PC-9 (cell line): ENCODE measurements around the gene SMARCA2. TPM values are rescaled to one million over a fixed set of nuclear protein-coding genes. Genes with fewer than 3 reads are reported as not detected.

Experiments
- BruUV-seq: library from RNA; stranded (reverse); fragments of 400-500 nt; replicated peaks from 2 replicates; lab custom pipeline; 2021; lab: Mats Ljungman, UMichigan
- CTCF ChIA-PET: fragments of 300-600 bp; sonication (Branson Sonifier 250); formaldehyde crosslinking; loops from one replicate; lab custom pipeline; 2022; ENCODE audit warnings: antibody characterized with exemption; lab: Charles Lee
- POLR2A ChIA-PET: fragments of 300-600 bp; sonication (Branson Sonifier 250); formaldehyde crosslinking; loops from one replicate; lab custom pipeline; 2022; ENCODE audit warnings: antibody characterized with exemption; ENCODE audit not compliant: unreplicated experiment; lab: Charles Lee
- DNase-seq, 2 experiments: peaks; one replicate each; pipeline versions ENCODE4 v3.0.0 to v3.0.0-alpha.2; 2015 to 2022; ENCODE audit warnings: mixed read lengths in 1 of 2
- H2AFZ ChIP-seq: fragments of 200-600 bp; sonication (generic); 2 replicates; pipeline ENCODE4 v1.8.1; 2017; ENCODE audit warnings: antibody characterized with exemption
- H3F3A ChIP-seq: fragments of 200-600 bp; sonication (generic); 2 replicates; pipeline ENCODE4 v1.8.1; 2017; ENCODE audit warnings: antibody characterized with exemption, mild to moderate bottlenecking, low read depth; ENCODE audit not compliant: insufficient read depth
- H3K27ac ChIP-seq: fragments of 200-600 bp; sonication (generic); 2 replicates; pipeline ENCODE4 v1.6.1; 2016; ENCODE audit warnings: mixed run types
- H3K27me3 ChIP-seq: fragments of 200-600 bp; sonication (generic); 2 replicates; pipeline ENCODE4 v1.6.1; 2016; ENCODE audit warnings: low read depth, mixed run types; ENCODE audit not compliant: insufficient read depth
- H3K36me3 ChIP-seq: fragments of 200-600 bp; sonication (generic); 2 replicates; pipeline ENCODE4 v1.6.1; 2016; ENCODE audit warnings: low read depth, mixed run types
- H3K4me1 ChIP-seq: fragments of 200-600 bp; sonication (generic); replicated peaks from 2 replicates; pipeline ENCODE4 v1.6.1; 2016; ENCODE audit warnings: mixed run types; ENCODE audit not compliant: insufficient read depth
- H3K4me2 ChIP-seq: fragments of 200-600 bp; sonication (generic); 2 replicates; pipeline ENCODE4 v1.6.1; 2017; ENCODE audit warnings: mixed run types
- H3K4me3 ChIP-seq: fragments of 200-600 bp; sonication (generic); 2 replicates; pipeline ENCODE4 v1.6.1; 2016; ENCODE audit warnings: mixed run types
- H3K79me2 ChIP-seq: fragments of 200-600 bp; sonication (generic); 2 replicates; pipeline ENCODE4 v1.6.1; 2017; ENCODE audit warnings: low read depth, mixed run types
- H3K9me2 ChIP-seq: fragments of 200-600 bp; sonication (generic); 2 replicates; pipeline ENCODE4 v1.8.1; 2017; ENCODE audit warnings: mild to moderate bottlenecking; ENCODE audit not compliant: insufficient read depth
- H3K9me3 ChIP-seq: fragments of 200-600 bp; sonication (generic); 2 replicates; pipeline ENCODE4 v1.8.1; 2016; ENCODE audit warnings: low read depth; ENCODE audit not compliant: insufficient read depth
- H4K20me1 ChIP-seq: fragments of 200-600 bp; sonication (generic); 2 replicates; pipeline ENCODE4 v1.8.1; 2017; ENCODE audit not compliant: insufficient read depth
- CTCF ChIP-seq: fragments of 200-600 bp; sonication (generic); conservative IDR thresholded peaks from 2 replicates; pipeline ENCODE4 v1.6.1; 2017; ENCODE audit warnings: mixed run types, antibody characterized with exemption, mild to moderate bottlenecking, moderate library complexity
- EZH2 ChIP-seq: fragments of 200-600 bp; sonication (generic); IDR thresholded peaks from 2 replicates; pipeline ENCODE4 v1.8.0; 2017; ENCODE audit warnings: antibody characterized with exemption, low read depth
- intact Hi-C: fragments of 100-400 bp; cut with micrococcal nuclease; formaldehyde crosslinking; loops from one replicate; pipeline ENCODE4 v1.10.0; 2022; ENCODE audit not compliant: unreplicated experiment
- total RNA-seq: library from RNA; stranded (reverse); gene quantifications from 2 replicates; pipeline ENCODE4 v1.2.3, GENCODE V29; 2021

SMARCA2 gene
- total RNA-seq, 1 experiment from 2014 or later = 29.3 TPM

- intact Hi-C loops = loop anchor here (5.0 kb wide), 1 partner anchor 84 kb away; no protein-coding TSS in a partner anchor
These were observed 216.0 kb downstream of the SMARCA2 start for GRCh38 chr9:2231101-2231500.

DNA sequence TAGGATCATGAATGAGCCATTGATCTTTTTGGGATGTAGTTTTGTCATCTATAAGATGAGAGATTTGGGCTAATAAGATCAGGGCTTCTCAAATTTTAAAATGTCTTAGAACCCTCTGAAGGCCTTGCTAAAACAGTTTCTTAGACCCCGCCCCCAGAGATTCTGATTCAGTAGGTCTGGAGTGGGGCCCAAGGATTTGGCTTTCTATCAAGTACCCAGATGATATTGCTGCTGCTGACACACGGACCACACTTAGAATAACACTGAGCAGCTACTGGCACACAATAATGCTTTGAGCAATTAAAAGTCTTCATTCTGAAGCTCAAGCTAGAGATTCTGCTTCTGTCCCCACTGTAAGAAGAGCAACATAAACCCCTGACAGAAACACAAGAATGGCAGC, 216.7 kb downstream of the SMARCA2 start:
- H4K20me1 ChIP-seq = no peaks in the 10 kb centered on the region
- H3K4me1 ChIP-seq = peaks cover 7% of the 10 kb centered on the region; the same call in 1 of the 2 replicates
- TF ChIP-seq EZH2 (no peak), CTCF (no peak)
- H3K27me3 ChIP-seq = no peaks in the 10 kb centered on the region
- no peak overlapping the region for H2AFZ ChIP-seq
- no peaks in the 10 kb centered on the region for H3K9me3 ChIP-seq
- H3K27ac ChIP-seq = no peak overlapping the region
- BruUV-seq = no TSS peak
- CTCF ChIA-PET = no interaction called here
- DNase-seq = no peak
- no peak overlapping the region for H3K4me2 ChIP-seq
- no peak overlapping the region for H3K4me3 ChIP-seq
- no peaks in the 10 kb centered on the region for H3F3A ChIP-seq
- H3K79me2 ChIP-seq = no peaks in the 10 kb centered on the region
- H3K9me2 ChIP-seq = no peaks in the 10 kb centered on the region
- intact Hi-C loops = loop anchor here (5.0 kb wide), 1 partner anchor 85 kb away; no protein-coding TSS in a partner anchor
- no peaks in the 10 kb centered on the region for H3K36me3 ChIP-seq
- POLR2A ChIA-PET = no interaction called here

More at GRCh38 chr9:2231101-2231500, 216.0 kb downstream of the SMARCA2 start:
- CTCF ChIA-PET = interaction anchor here (0.5 kb wide), 1 partner anchor 188 kb away, joined by 5 read pairs; no protein-coding TSS in a partner anchor
- Histone ChIP-seq H3K27me3 (no peaks in the 10 kb centered on the region), H3K9me3 (no peaks in the 10 kb centered on the region), H3K27ac (no peak overlapping the region), H3K9me2 (no peaks in the 10 kb centered on the region), H3K36me3 (no peaks in the 10 kb centered on the region), H3K79me2 (no peaks in the 10 kb centered on the region), H3F3A (no peaks in the 10 kb centered on the region), H3K4me1 (peaks cover 7% of the 10 kb centered on the region; the same call in 1 of the 2 replicates), H3K4me3 (no peak overlapping the region), H2AFZ (no peak overlapping the region), H4K20me1 (no peaks in the 10 kb centered on the region), H3K4me2 (no peak overlapping the region)
- POLR2A ChIA-PET = no interaction called here
- no peak for DNase-seq
- BruUV-seq = no TSS peak
- no peak for TF ChIP-seq CTCF

DNA sequence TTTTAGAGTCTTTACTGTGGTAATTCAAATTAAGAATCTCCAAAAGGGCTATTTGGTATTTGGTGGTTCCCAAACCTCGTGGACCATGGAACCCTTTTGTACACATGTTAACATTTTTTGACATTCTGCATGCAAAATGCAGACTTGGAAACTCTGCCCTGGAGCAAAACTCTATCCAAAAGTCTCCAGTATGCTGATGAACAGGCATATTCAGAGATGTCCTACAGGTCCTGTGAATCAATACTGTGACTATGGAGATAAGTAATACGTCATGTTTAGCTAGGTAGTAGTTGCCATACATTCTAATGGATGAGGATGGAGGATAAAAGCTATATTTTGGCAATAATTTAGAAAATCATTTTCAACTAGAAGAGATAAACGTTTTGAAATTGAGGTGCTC, 218.1 kb downstream of the SMARCA2 start:
- no peaks in the 10 kb centered on the region for H4K20me1 ChIP-seq
- no peak overlapping the region for H3K4me3 ChIP-seq
- no peaks in the 10 kb centered on the region for H3K79me2 ChIP-seq
- intact Hi-C loops = loop anchor here (5.0 kb wide), 1 partner anchor 86 kb away; no protein-coding TSS in a partner anchor
- no peak for TF ChIP-seq EZH2
- TF ChIP-seq CTCF = no peak
- H3K36me3 ChIP-seq = no peaks in the 10 kb centered on the region
- no peaks in the 10 kb centered on the region for H3K27me3 ChIP-seq
- POLR2A ChIA-PET = no interaction called here
- peaks cover 7% of the 10 kb centered on the region; the same call in 1 of the 2 replicates for H3K4me1 ChIP-seq
- no peaks in the 10 kb centered on the region for H3K9me3 ChIP-seq
- CTCF ChIA-PET = no interaction called here
- DNase-seq = no peak
- H3K4me2 ChIP-seq = no peak overlapping the region
- no peak overlapping the region for H3K27ac ChIP-seq
- no peaks in the 10 kb centered on the region for H3K9me2 ChIP-seq
- no peaks in the 10 kb centered on the region for H3F3A ChIP-seq
- BruUV-seq = no TSS peak
- H2AFZ ChIP-seq = no peak overlapping the region
